MCF 10A (cell line): ENCODE measurements around the gene CLIC1. TPM values are rescaled to one million over a fixed set of nuclear protein-coding genes. Genes with fewer than 3 reads are reported as not detected.

Experiments used
- BruUV-seq: library from RNA; stranded (reverse); fragments of 400-500 nt; replicated peaks from 2 replicates; lab custom pipeline; 2021; lab: Mats Ljungman, UMichigan
- CTCF ChIA-PET: fragments of 300-600 bp; sonication (Branson Sonifier 250); formaldehyde crosslinking; extraction: SDS; loops from one replicate; lab custom pipeline; 2021; ENCODE audit warnings: antibody characterized with exemption, inconsistent platforms; lab: Yijun Ruan, JAX
- POLR2A ChIA-PET: fragments of 300-600, 350-650 bp; sonication (Branson Sonifier 250); formaldehyde crosslinking; extraction: SDS; loops from one replicate; lab custom pipeline; 2020; ENCODE audit warnings: antibody characterized with exemption, inconsistent platforms; lab: Yijun Ruan, JAX
- DNase-seq: peaks from one replicate; pipeline ENCODE4 v3.0.0-alpha.2; 2018; ENCODE audit not compliant: unreplicated experiment
- H3K27ac Mint-ChIP-seq: one replicate; pipeline ENCODE4 v1.8.0; 2022; ENCODE audit warnings: mild to moderate bottlenecking, low read depth, mixed read lengths; ENCODE audit not compliant: unreplicated experiment
- H3K27me3 Mint-ChIP-seq: one replicate; pipeline ENCODE4 v1.8.0; 2022; ENCODE audit warnings: mixed read lengths; ENCODE audit not compliant: insufficient read depth, unreplicated experiment
- H3K36me3 Mint-ChIP-seq: one replicate; pipeline ENCODE4 v1.8.0; 2022; ENCODE audit warnings: mild to moderate bottlenecking, moderate library complexity, mixed read lengths; ENCODE audit not compliant: insufficient read depth, unreplicated experiment
- H3K4me1 Mint-ChIP-seq: one replicate; pipeline ENCODE4 v1.8.0; 2022; ENCODE audit warnings: mixed read lengths; ENCODE audit not compliant: insufficient read depth, unreplicated experiment
- H3K4me3 Mint-ChIP-seq: one replicate; pipeline ENCODE4 v1.8.0; 2022; ENCODE audit warnings: mild to moderate bottlenecking, moderate library complexity, mixed read lengths; ENCODE audit not compliant: unreplicated experiment
- H3K9me3 Mint-ChIP-seq: one replicate; pipeline ENCODE4 v1.8.0; 2022; ENCODE audit warnings: mixed read lengths; ENCODE audit not compliant: unreplicated experiment
- CTCF ChIP-seq: fragments of 200-600 bp; IDR thresholded peaks from one replicate; pipeline ENCODE4 v1.8.0; 2022; ENCODE audit warnings: antibody characterized with exemption, mild to moderate bottlenecking; ENCODE audit not compliant: unreplicated experiment
- intact Hi-C: fragments of 100-400 bp; cut with micrococcal nuclease; formaldehyde crosslinking; loops from 2 replicates; pipeline ENCODE4 v1.14.1; 2022
- total RNA-seq: library from RNA; stranded (reverse); gene quantifications from 2 replicates; pipeline ENCODE4 v1.2.3, GENCODE V29; 2022

CLIC1 gene
- total RNA-seq, 1 experiment from 2014 or later: 511 TPM

GRCh38 chr6:31775184-31775583 is 38.9 kb upstream of the CLIC1 start:
- Mint-ChIP-seq H3K27ac (peak overlapping the region; percentile 73), H3K4me3 (peak overlapping the region; percentile 30), H3K9me3 (no peaks in the 10 kb centered on the region), H3K27me3 (no peaks in the 10 kb centered on the region), H3K36me3 (peaks cover 20% of the 10 kb centered on the region), H3K4me1 (peaks cover 26% of the 10 kb centered on the region)
- POLR2A ChIA-PET: interaction anchor here (0.6 to 2.0 kb wide), 22 partner anchors 10 to 211 kb away, joined by 3 to 17 read pairs (median 4); partner anchors contain the start of genes CFB, CLIC1, HSPA1A and HSPA1B
- no peak for TF ChIP-seq CTCF
- CTCF ChIA-PET: interaction anchor here (0.6 to 1.3 kb wide), 7 partner anchors 11 to 57 kb away, joined by 3 to 4 read pairs (median 3); partner anchors contain the start of gene VARS1
- peak; percentile 43 for DNase-seq
- no TSS peak for BruUV-seq
- intact Hi-C loops: loop anchor here (1.0 to 10.0 kb wide), 2 partner anchors 88 to 230 kb away; partner anchors contain the start of genes ATP6V1G2, DDX39B and NFKBIL1

- ChIA-PET CTCF (interaction anchor here (0.6 to 2.0 kb wide), 6 partner anchors 11 to 186 kb away, joined by 3 to 8 read pairs (median 4); no protein-coding TSS in a partner anchor), POLR2A (interaction anchor here (1.0 to 1.5 kb wide), 4 partner anchors 22 to 55 kb away, joined by 3 to 6 read pairs (median 4); partner anchors contain the start of genes CLIC1, HSPA1A, HSPA1B and HSPA1L)
- no peak for DNase-seq
- no peak for TF ChIP-seq CTCF
- Mint-ChIP-seq H3K4me1 (peaks cover 17% of the 10 kb centered on the region), H3K27ac (no peak overlapping the region), H3K9me3 (no peaks in the 10 kb centered on the region), H3K4me3 (no peak overlapping the region), H3K27me3 (no peaks in the 10 kb centered on the region), H3K36me3 (peaks cover 2% of the 10 kb centered on the region)
- no TSS peak for BruUV-seq
- intact Hi-C loops: loop anchor here (10.0 kb wide), 1 partner anchor 227 kb away; the partner anchor contains the start of genes ATP6V1G2, DDX39B and NFKBIL1
These were observed 35.6 kb upstream of the CLIC1 start for GRCh38 chr6:31771992-31772358.

GRCh38 chr6:31770860-31771259 is 34.5 kb upstream of the CLIC1 start:
- Mint-ChIP-seq H3K36me3 (no peaks in the 10 kb centered on the region), H3K9me3 (no peaks in the 10 kb centered on the region), H3K4me3 (no peak overlapping the region), H3K4me1 (peaks cover 14% of the 10 kb centered on the region), H3K27me3 (no peaks in the 10 kb centered on the region), H3K27ac (no peak overlapping the region)
- TF ChIP-seq CTCF: no peak
- BruUV-seq: no TSS peak
- intact Hi-C loops: loop anchor here (10.0 kb wide), 1 partner anchor 226 kb away; the partner anchor contains the start of genes ATP6V1G2, DDX39B and NFKBIL1
- ChIA-PET POLR2A (interaction anchor here (0.6 to 1.3 kb wide), 5 partner anchors 18 to 39 kb away, joined by 3 to 4 read pairs (median 3); partner anchors contain the start of gene CLIC1), CTCF (interaction anchor here (0.9 to 2.2 kb wide), 9 partner anchors 8 to 120 kb away, joined by 3 to 15 read pairs (median 8); partner anchors contain the start of gene LY6G5C)
- DNase-seq: no peak

GRCh38 chr6:31769684-31770371 is 33.5 kb upstream of the CLIC1 start:
- Mint-ChIP-seq H3K27ac (no peak overlapping the region), H3K4me1 (peaks cover 5% of the 10 kb centered on the region), H3K27me3 (no peaks in the 10 kb centered on the region), H3K9me3 (no peaks in the 10 kb centered on the region), H3K36me3 (no peaks in the 10 kb centered on the region), H3K4me3 (no peak overlapping the region)
- intact Hi-C loops: loop anchor here (1.0 to 10.0 kb wide), 3 partner anchors 41 to 225 kb away; partner anchors contain the start of genes ATP6V1G2, DDAH2, DDX39B and LY6G5C
- no TSS peak for BruUV-seq
- ChIA-PET CTCF (interaction anchor here (0.6 to 2.2 kb wide), 30 partner anchors 9 to 1554 kb away, joined by 3 to 19 read pairs (median 4); partner anchors contain the start of genes CLIC1, LY6G5C, MPIG6B and SKIC2), POLR2A (interaction anchor here (0.6 to 1.2 kb wide), 5 partner anchors 33 to 1091 kb away, joined by 3 read pairs; partner anchors contain the start of genes C6orf47 and CLIC1)
- DNase-seq: peak; percentile 74
- peak; percentile 65 for TF ChIP-seq CTCF
